HG02840 (cell line): Measurements from ENCODE around the gene PINK1.
"Not testable (repeated sequence)": the region's sequence is repeated elsewhere in the genome, so short reads cannot be mapped to it uniquely, and the experiment has no call there.

Experiments
- ATAC-seq: cut with Tn5 transposase; IDR thresholded peaks from one replicate; pipeline ENCODE4 v1.9.1; 2021; ENCODE audit warnings: mild to moderate bottlenecking, moderate library complexity, moderate number of reproducible peaks; ENCODE audit not compliant: unreplicated experiment, low FRiP score

PINK1 gene

DNA sequence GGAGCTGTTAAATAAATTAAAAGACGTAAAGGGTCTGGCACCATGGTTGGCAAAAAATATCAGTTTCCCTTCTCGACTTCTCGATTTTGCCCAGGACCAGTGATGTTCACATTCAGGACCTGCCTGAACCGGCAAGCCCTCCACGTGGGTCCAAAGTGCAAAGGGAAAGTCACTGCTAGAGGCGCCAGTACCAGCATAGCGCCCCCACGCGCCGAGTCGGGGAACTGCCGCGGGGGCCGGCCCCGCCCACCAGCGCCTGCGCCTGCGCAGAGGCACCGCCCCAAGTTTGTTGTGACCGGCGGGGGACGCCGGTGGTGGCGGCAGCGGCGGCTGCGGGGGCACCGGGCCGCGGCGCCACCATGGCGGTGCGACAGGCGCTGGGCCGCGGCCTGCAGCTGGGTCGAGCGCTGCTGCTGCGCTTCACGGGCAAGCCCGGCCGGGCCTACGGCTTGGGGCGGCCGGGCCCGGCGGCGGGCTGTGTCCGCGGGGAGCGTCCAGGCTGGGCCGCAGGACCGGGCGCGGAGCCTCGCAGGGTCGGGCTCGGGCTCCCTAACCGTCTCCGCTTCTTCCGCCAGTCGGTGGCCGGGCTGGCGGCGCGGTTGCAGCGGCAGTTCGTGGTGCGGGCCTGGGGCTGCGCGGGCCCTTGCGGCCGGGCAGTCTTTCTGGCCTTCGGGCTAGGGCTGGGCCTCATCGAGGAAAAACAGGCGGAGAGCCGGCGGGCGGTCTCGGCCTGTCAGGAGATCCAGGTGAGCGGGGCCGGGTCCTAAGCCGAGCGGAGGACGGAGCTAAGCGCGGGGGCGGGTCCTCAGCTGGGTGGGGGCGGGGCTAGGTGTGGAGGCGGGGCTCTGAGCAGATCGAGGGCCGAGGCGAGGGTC, at the start of gene PINK1:
PINK1 (plus strand) TSS at position 269 of the 875 bp plus-strand sequence; CDS start at position 360, 91 bp downstream.
- ATAC-seq = peak; percentile 59

DNA sequence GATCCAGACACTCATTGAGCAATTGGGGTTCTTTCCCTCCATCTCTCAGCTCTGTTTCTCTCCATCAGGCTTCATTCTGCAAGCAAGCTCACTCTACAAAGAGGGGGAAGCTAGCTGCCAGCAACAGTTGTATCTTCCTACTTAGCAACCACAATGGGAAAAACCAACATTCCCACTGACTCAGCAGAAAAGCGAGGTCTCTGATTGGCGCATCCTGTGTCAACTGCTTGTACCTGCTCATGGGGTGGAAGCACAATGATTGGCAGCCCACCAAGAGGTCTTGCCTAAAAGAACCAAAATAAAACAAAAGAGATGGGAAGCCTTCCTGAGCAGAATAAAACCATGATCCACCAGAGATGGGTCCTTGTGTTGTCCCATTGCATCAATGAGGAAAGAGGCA, 48.4 kb upstream of the PINK1 start:
- no peak for ATAC-seq

DNA sequence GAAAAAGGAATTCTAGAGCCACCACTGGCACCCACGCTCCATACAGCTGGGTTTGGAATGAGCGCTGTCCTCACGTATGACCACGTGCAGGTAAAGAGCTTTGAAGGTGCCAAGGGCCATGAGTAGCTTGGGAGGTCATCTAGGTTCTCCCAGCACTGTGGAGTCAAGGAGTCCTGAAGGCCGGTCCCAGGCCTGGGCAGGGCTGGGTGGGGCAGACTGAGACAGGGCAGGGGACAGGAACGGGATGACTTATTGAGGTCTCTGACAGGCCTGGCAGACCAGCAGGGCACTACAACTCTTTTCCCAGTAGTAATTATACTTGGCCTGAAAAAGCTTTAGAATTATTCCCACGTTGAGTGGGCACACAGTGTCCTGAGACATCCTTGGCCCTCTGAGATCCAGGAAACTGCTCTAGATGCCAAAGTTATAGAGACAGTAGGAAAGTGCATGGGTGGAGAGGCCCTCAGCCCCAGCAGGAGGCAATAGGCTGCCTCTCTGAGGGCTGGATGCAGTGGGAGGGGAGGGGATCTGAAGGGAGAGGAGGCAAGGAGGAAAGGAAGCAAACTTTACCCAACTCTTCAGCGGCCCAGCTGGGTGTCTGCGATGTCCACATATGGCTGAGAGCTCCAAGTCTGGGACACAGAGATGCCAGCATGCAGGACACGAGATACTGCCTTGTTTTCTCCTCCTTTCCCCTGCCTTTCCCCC, 46.2 kb upstream of the PINK1 start:
- no peak for ATAC-seq

DNA sequence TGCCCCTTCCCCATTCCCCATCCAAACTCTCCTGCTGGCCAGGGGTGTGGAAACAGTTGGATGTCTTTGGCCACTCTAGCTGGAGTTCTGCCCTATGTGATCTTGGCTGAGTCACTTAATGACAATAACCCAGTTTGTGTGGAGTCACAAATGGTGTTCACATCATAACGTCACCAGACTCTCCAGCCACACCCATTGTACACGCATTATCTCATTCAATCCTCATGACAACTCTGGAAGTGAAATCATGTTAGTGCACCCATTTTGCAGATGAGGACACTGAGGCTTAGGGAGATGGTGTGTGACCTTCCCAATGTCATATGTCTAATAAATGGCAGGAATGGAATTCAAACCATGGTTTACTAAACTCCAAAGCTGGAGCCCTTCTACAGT, 45.6 kb upstream of the PINK1 start:
- no peak for ATAC-seq

DNA sequence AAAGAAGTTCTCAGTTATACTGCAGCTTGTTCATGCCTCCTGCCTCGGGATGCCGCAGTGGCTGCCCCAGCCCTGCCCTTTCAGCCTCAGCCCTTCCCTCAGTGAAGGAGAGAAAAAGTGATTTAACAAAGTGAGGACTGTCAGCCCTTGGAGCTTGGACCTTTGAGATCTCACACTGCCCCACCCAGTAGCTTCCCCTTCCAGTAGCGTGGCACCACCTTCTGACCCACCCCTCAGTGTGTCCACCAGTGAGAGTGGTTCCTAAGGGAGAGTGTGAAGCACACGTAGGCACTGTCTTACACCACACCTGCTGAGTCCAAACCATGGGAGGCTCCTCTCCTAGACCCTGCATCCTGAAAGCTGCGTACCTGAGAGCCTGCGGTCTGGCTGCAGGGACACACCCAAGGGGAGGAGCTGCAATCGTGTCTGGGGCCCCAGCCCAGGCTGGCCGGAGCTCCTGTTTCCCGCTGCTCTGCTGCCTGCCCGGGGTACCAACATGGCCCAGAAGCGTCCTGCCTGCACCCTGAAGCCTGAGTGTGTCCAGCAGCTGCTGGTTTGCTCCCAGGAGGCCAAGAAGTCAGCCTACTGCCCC, 44.5 kb upstream of the PINK1 start, which contains the start of gene CDA:
CDA (plus strand) TSS at position 464 of the 592 bp plus-strand sequence; CDS start at position 497, 33 bp downstream.
- no peak for ATAC-seq

DNA sequence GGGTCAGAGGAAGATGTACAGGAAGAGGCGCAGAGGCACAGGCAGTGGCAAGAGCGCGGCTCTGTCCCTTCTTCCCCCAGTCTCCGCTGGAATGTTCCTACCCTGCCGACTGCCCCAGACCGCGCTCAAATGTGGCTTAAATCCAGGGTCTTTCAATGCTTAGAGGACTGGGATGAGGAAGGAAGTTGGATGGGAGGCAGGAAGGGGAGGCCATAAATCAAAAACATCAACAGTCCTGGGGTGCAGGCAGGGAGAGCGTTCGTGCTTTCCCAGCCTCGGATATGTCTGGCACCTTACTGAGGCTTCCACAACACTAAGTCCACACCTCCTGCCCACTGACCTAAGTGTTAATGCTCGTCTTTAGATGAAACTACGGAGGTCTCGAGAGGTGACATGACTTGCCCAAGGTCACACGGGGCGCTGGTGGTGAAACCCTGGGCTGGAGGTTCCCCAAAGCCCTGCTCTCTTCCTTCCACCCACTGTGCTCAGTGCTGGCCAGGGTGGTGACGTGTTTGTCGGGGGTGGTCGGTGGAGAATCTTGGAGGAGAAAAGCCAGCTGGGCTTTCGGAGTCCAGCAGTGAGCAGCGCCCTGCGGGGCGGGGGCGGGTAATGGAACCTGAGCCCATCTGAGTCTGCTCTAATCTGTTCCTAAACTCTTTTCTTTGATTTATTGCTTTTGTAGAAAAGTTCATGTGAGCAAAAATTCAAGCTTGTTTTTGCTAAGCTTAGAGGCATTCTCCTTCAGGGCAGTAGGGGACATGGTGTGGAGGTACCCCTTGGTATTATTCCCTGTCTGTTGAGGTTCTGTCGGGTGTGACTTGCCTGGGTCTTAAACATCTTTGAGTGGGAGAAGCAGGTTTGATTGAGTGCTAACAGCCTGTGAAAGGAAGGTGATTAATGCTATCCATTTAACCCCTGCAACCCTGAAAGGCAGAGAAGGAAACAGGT, 43.7 kb upstream of the PINK1 start:
- no peak for ATAC-seq

DNA sequence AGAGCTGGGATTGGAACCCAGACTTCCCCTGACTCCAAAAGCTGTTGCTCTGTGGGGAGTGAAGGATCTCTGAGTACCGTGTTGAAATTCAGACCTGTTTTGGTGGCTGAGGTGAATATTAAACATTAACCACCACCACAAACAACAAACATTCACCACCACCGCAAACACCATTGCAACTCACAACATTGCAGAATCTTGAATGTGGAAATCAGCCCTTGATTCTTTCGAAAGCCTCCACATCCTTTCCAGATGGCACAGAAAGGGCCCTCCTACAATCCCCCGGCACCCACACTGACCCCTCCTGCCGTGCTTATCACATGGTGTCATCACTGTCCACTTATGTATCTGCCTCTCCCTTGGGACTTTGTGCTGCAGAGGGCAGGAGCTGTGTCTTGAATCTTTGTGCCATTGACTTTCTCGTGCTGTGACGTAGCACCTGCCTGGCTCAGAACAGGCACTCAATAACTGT, 42.9 kb upstream of the PINK1 start:
- no peak for ATAC-seq

DNA sequence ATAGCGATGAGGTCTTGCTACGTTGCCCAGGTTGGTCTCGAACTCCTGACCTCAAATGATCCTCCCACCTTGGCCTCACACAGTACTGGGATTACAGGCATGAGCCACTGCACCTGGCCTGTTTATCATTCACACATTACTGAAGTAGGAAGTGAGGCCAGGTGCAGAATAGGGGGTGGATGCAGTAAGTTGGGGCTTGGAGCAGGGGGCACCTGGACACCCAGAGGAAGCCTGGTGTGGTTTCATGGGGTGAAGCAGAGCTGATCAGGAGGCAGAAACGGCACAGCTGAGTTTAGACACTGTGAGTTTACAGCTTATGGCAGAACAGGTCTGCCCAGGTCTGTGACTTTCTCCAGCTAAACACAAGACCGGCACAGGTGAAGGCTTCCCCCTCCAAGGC, 39.5 kb upstream of the PINK1 start:
- no peak for ATAC-seq

DNA sequence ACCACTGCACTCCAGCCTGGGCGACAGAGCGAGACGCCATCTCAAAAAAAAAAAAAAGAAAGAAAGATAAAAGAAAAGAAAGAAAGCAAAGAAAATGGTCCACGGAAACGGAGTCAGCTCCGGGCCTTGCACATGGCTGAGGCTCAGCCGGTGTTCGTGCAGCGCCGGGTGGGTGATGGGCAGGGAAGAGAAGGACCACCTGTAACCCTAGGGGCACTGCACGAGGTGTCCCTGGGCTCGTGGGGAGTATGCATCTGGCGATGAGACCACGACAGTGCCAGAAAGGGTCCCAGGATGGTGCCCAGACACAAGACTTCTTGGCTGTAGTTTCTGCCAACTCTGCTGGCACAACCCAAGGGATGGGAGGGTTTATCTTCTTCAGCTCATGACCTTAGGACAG, 38.5 kb upstream of the PINK1 start:
- no peak for ATAC-seq

DNA sequence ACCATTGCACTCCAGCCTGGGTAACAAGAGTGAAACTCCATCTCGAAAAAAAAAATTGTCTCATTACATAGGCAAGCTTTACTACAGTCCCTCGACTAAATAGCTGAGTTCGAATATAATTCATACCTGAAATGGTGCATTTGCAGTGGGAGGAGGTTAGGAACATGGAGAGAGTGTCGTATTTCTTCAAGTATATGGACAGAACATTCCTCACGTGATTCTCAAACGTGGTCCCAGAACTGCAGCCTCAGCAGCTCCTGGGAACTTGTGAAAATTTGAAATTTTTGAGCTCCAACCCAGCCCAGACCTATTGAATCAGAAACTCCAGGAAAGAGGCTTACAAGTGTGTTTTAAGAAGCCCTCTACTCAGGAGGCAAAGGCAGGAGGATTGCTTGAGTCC, 37.2 kb upstream of the PINK1 start:
- ATAC-seq = no peak

DNA sequence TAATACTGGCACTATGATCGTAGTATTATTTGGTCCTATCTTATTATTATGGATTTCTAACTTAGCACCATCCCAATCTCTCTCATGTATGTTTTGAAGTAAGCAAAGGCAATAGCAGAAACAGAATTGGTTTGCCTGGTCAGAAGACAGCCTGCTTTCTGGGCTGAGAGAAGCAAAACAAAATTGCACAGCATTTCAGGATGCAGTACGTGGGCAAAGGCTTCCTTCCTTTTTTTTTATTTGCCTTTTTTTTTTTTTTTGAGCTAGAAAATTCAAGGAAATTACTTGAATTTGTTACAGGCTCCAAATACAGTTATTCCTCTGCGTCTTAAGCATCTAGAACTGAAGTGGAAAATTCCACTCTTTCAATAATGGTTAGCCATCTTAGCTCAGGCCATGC, 35.6 kb upstream of the PINK1 start:
- no peak for ATAC-seq

DNA sequence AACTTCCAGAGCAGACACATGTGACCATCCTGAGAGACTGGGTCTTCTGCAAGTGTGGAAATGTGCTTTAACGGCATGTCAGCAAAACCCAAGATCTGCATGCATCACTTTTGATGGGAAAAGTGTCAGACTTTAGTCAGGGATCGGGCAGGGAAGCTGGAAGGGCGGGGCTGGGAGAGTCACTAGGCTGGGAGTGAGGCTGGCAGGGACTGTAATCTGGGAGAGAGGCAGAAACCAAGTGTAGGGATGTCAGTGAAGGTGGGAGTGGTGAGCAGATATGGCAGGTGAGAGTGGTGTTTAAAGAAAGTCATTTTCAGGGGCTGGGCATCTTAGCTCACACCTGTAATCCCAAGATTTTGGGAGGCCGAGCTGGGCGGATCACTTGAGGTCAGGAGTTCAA, 33.1 kb upstream of the PINK1 start:
- no peak for ATAC-seq

DNA sequence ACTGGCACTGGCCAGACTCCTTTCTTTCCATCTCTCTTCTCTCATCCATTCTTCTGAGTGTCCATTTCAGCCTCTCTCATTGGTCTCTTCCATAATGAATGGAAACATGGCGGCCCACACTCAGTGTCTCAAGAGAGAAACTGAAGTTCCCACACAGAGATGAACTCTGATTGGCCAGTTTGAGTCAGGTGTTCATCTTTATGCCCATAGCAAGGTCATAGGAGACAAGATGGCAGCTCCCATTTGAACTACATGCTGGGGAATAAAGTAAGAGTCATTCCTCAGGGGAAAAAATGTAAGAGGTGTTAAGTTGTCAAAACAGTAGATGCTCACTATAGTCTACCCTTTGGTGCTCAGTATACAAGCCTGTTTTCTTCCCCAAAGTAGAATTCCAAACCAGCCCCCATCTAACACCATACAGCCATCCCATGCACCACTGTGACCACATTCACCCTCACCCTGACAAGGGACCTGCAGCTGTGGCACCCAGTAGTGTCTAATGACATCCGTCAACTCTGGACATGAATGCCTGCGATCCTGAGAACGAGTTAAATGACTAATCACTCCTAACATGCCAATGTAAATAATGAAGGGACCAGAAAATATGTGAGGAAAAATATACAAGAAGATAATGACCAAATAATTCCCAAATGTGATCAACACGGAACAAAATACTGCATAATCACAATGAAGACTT, 32.0 kb upstream of the PINK1 start:
- no peak for ATAC-seq

DNA sequence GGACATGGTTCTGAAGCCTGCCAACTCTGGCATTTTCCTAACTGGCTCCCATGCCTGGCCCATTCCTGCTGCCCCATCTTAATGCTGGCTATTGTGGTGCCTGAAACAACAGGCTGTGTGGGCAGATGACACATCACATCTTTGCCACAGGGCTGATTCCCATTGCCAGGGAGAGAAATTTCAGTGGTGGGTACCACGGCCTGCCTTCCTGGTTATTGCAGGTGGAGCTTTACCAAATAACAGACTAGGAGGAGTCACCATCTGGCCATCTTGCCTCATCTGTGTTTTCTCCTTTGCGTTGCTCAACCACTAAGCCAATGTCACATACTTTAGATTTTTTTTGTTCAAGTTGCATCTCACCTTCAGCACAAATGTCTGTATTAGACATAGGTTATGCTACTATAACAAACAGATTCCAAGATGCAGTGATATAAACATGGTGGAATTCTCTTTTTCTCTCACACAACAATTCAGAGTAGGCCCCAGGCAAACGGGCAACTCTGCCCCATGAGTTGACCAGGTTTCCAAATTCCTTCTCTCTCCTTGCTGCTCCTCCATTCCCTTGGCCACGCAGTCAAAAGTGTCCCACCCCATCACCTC, 30.3 kb upstream of the PINK1 start:
- no peak for ATAC-seq

DNA sequence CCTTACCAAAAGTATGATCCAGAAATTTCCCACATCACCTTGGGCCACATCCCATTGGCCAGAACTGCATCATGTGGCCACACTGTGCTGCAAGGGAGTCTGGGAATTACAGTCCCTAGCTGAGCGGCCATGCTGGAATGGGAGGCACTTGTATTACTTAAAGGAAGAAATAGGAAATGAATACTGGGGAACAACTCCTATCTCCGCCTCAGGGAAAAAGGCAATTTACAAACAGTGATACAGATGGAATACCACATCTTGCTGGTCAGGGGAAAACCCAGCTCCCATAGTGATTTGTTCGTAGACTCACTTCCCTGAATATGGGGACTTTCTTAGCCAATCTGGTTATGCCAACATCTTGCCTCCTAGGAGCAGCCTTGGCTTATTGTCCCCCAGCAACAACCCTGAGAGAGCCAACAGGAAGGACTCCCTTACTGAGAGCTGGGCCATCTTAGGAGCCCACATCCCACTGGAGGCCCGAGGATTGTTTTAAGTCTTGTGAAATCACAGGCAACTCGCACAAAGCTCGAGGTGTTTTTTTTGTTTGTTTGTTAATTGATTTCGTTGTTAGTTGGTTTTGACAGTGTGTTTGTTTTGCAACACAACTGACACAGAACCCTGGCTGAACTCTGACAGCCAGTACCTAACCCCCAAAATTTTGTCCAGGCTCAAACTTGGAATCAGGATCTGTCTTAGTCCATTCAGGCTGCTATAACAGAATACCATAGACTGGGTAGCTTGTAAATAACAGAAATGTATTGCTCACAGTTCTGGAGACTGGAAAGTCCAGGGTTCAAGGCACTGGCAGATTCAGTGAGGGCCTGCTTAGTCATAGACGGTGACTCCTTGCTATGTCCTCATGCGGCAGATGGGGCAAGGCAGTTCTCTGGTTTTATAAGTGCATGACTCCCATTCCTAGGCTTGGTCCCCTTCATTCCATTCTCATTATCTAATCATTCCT, 29.5 kb upstream of the PINK1 start:
- ATAC-seq = no peak

DNA sequence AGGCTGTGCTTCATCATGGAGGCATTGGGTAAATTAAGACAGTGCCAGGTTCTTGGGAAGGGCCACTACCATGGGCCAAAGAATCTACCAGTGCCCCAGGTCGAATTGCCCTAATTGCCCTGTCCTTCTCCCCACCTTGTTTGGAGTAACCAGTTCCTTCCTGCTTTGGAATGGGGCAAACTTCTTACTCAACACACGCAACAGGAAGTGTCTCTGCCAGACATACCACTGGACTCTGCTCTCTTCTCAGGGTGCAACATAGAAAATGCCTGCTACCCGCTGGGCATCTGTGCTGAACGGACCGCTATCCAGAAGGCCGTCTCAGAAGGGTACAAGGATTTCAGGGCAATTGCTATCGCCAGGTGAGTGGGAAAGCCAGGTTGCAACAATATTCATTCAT, 28.6 kb upstream of the PINK1 start:
- no peak for ATAC-seq

DNA sequence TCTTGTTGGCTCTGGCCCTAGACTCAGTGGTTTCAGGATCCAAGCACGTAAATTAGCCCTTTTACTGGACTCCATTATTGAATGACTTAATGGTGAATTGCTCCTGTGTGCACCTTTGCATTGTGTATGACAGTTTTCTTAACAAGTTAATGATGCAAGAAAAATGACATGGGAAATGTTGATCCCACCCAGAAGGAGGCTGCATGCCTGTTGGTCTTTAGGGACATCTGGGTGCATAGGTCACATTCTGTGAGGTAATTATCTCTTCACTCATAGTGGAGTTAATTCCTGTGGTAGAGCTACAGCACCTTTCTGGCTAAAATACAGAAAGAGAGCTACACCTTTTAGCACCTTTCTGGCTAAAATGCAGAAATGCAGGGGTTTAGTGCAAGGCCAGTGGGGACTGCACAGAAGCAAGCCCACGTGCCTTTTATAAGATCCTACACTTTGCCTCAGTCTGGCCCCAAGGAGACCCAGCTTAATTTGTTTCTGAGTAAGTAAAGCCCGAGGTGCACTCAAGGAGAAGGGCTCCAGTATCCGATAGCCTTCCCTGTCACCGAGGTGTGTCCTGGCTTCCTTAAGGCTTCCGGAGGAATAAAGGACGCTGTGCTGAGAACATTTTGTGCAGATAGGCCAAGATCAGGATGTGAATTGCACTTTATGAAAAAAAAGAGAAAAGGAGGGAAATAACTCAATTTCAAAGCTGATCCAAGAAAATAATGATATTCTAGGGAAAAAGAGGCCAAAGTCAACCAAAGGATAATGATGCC, 26.3 kb upstream of the PINK1 start:
- ATAC-seq = not testable (repeated sequence)
